GM18511 (cell line): Measurements from ENCODE around the gene SLC19A1.

Experiments
- ATAC-seq: cut with Tn5 transposase; IDR thresholded peaks from one replicate; pipeline ENCODE4 v1.9.1; 2021; ENCODE audit warnings: mild to moderate bottlenecking, moderate library complexity; ENCODE audit not compliant: unreplicated experiment

Gene SLC19A1

GRCh38 chr21:45542242-45542666 lies at the start of gene SLC19A1:
TSS of gene SLC19A1 (minus strand) at chr21:45542440. CDS start at chr21:45537959, 4,481 bp downstream.
- ATAC-seq = peak; percentile 82

- no peak for ATAC-seq
Measured at GRCh38 chr21:45591619-45592207, 49.5 kb upstream of the SLC19A1 start.

GRCh38 chr21:45590726-45591618 lies 48.7 kb upstream of the SLC19A1 start:
- ATAC-seq = no peak

GRCh38 chr21:45590246-45590725 lies 48.0 kb upstream of the SLC19A1 start:
- no peak for ATAC-seq

- ATAC-seq = no peak
Measured at GRCh38 chr21:45589686-45590245, 47.5 kb upstream of the SLC19A1 start.

GRCh38 chr21:45588871-45589491 lies 46.7 kb upstream of the SLC19A1 start:
- no peak for ATAC-seq

GRCh38 chr21:45588086-45588825 lies 46.0 kb upstream of the SLC19A1 start:
- ATAC-seq = no peak

- ATAC-seq = no peak
Measured at GRCh38 chr21:45586289-45586858, 44.1 kb upstream of the SLC19A1 start.

- ATAC-seq = no peak
Measured at GRCh38 chr21:45584786-45585185, 42.5 kb upstream of the SLC19A1 start.

- ATAC-seq = no peak
Measured at GRCh38 chr21:45583831-45584509, 41.7 kb upstream of the SLC19A1 start.

- ATAC-seq = no peak
Measured at GRCh38 chr21:45582128-45582527, 39.9 kb upstream of the SLC19A1 start.

- ATAC-seq = no peak
Measured at GRCh38 chr21:45581322-45581712, 39.1 kb upstream of the SLC19A1 start.

GRCh38 chr21:45580576-45581321 lies 38.5 kb upstream of the SLC19A1 start:
- ATAC-seq = no peak

- ATAC-seq = no peak
Measured at GRCh38 chr21:45580181-45580575, 37.9 kb upstream of the SLC19A1 start.

- no peak for ATAC-seq
Measured at GRCh38 chr21:45579383-45580180, 37.3 kb upstream of the SLC19A1 start.

GRCh38 chr21:45578811-45579381 lies 36.7 kb upstream of the SLC19A1 start:
- ATAC-seq = no peak

- ATAC-seq = no peak
Measured at GRCh38 chr21:45578176-45578801, 36.0 kb upstream of the SLC19A1 start.
